HEK293 (cell line): Measurements from ENCODE around the gene ZNF514.

Experiments
- ATF2 ChIP-seq: fragments of 450-650 bp; formaldehyde crosslinking; IDR thresholded peaks from 2 replicates; pipeline ENCODE4 v1.5.1; 2016; ENCODE audit warnings: missing biosample characterization, missing genetic modification characterization, low read depth
- CTCF ChIP-seq: fragments of 450-650 bp; formaldehyde crosslinking; IDR thresholded peaks from 2 replicates; pipeline ENCODE4 v1.5.1; 2016; ENCODE audit warnings: missing biosample characterization, missing genetic modification characterization
- EGR2 ChIP-seq: fragments of 450-650 bp; formaldehyde crosslinking; IDR thresholded peaks from 2 replicates; pipeline ENCODE4 v1.5.1; 2016; ENCODE audit warnings: low read depth, missing biosample characterization, missing genetic modification characterization
- ZBTB11 ChIP-seq: fragments of 450-650 bp; formaldehyde crosslinking; conservative IDR thresholded peaks from 2 replicates; pipeline ENCODE4 v1.5.1; 2016; ENCODE audit warnings: low read depth, missing biosample characterization, missing genetic modification characterization
- ZNF223 ChIP-seq: fragments of 450-650 bp; formaldehyde crosslinking; IDR thresholded peaks from 2 replicates; pipeline ENCODE4 v1.5.1; 2016; ENCODE audit warnings: missing biosample characterization, missing genetic modification characterization
- ZNF707 ChIP-seq: fragments of 450-650 bp; formaldehyde crosslinking; IDR thresholded peaks from 2 replicates; pipeline ENCODE4 v1.5.1; 2016; ENCODE audit warnings: missing biosample characterization, missing genetic modification characterization
- ZNF747 ChIP-seq: fragments of 450-650 bp; formaldehyde crosslinking; IDR thresholded peaks from 2 replicates; pipeline ENCODE4 v1.5.1; 2016; ENCODE audit warnings: missing biosample characterization, missing genetic modification characterization

GRCh38 chr2:95104606-95105005 is 55.0 kb downstream of the ZNF514 start:
- TF ChIP-seq ZBTB11 (no peak), ZNF223 (tag by site-specific recombination) (no peak), CTCF (no peak), ZNF747 (no peak), ZNF707 (no peak), ATF2 (no peak), EGR2 (tag by site-specific recombination) (no peak)
